Head of caudate nucleus (tissue), 42 donors: Measurements from ENCODE around the gene ANKRD28.
"Not testable (repeated sequence)": the region's sequence is repeated elsewhere in the genome, so short reads cannot be mapped to it uniquely, and the experiment has no call there.

Experiments used
- DNase-seq, 42 donors: peaks; one replicate each; pipeline versions ENCODE4 v3.0.0 to v3.0.0-alpha.2; 2020 to 2021; ENCODE audit warnings: mixed read lengths in 7 of 42
- intact Hi-C: fragments of 100-400 bp; cut with DNase I; formaldehyde crosslinking; loops from one replicate; pipeline ENCODE4 v1.15.0; 2022

ANKRD28 gene

GRCh38 chr3:15797642-15798303 lies at the start of gene ANKRD28:
TSS of gene ANKRD28 (minus strand) at chr3:15797979. CDS start at chr3:15796521, 1,458 bp downstream.
- intact Hi-C loops, result loop anchor here (5.0 kb wide), 1 partner anchor 165 kb away; no protein-coding TSS in a partner anchor
- peak in 11 of 42 donors; percentile 11 to 57 (median 38) for DNase-seq

- DNase-seq, result no peak
Observed at GRCh38 chr3:15847239-15847638, 49.5 kb upstream of the ANKRD28 start.

GRCh38 chr3:15846606-15847005 lies 48.8 kb upstream of the ANKRD28 start:
- intact Hi-C loops, result no loop called here
- no peak for DNase-seq

More at GRCh38 chr3:15847239-15847638, 49.5 kb upstream of the ANKRD28 start:
- intact Hi-C loops, result no loop called here

- no peak for DNase-seq
- intact Hi-C loops, result no loop called here
Observed at GRCh38 chr3:15845475-15845874, 47.7 kb upstream of the ANKRD28 start.

- peak in 2 of 42 donors; percentile 6 to 8 for DNase-seq
- intact Hi-C loops, result no loop called here
Observed at GRCh38 chr3:15844889-15845288, 47.1 kb upstream of the ANKRD28 start.

GRCh38 chr3:15841091-15841973 lies 43.6 kb upstream of the ANKRD28 start:
- DNase-seq, intact Hi-C loops: not testable (repeated sequence)

- DNase-seq, result no peak
- intact Hi-C loops, result no loop called here
Observed at GRCh38 chr3:15839568-15839967, 41.8 kb upstream of the ANKRD28 start.

- DNase-seq, result no peak
- intact Hi-C loops, result no loop called here
Observed at GRCh38 chr3:15831927-15832326, 34.1 kb upstream of the ANKRD28 start.

GRCh38 chr3:15825016-15825415 lies 27.2 kb upstream of the ANKRD28 start:
- intact Hi-C loops, result no loop called here
- DNase-seq, result no peak

GRCh38 chr3:15823092-15823491 lies 25.3 kb upstream of the ANKRD28 start:
- intact Hi-C loops, result loop anchor here (5.0 kb wide), 2 partner anchors 34 to 424 kb away; no protein-coding TSS in a partner anchor

GRCh38 chr3:15822281-15822680 lies 24.5 kb upstream of the ANKRD28 start:
- intact Hi-C loops, result loop anchor here (5.0 kb wide), 2 partner anchors 35 to 425 kb away; no protein-coding TSS in a partner anchor
- DNase-seq, result no peak

More at GRCh38 chr3:15823092-15823491, 25.3 kb upstream of the ANKRD28 start:
- no peak for DNase-seq

- intact Hi-C loops, result loop anchor here (5.0 kb wide), 2 partner anchors 36 to 426 kb away; no protein-coding TSS in a partner anchor
- DNase-seq, result no peak
Observed at GRCh38 chr3:15820911-15821310, 23.1 kb upstream of the ANKRD28 start.

- DNase-seq, result no peak
- intact Hi-C loops, result loop anchor here (10.0 kb wide), 1 partner anchor 265 kb away; no protein-coding TSS in a partner anchor
Observed at GRCh38 chr3:15819576-15819975, 21.8 kb upstream of the ANKRD28 start.

- no peak for DNase-seq
- intact Hi-C loops, result loop anchor here (10.0 kb wide), 1 partner anchor 266 kb away; no protein-coding TSS in a partner anchor
Observed at GRCh38 chr3:15819043-15819442, 21.3 kb upstream of the ANKRD28 start.

GRCh38 chr3:15815696-15816095 lies 17.9 kb upstream of the ANKRD28 start:
- intact Hi-C loops, result loop anchor here (10.0 kb wide), 1 partner anchor 269 kb away; no protein-coding TSS in a partner anchor
- DNase-seq, result no peak

GRCh38 chr3:15813079-15813478 lies 15.3 kb upstream of the ANKRD28 start:
- intact Hi-C loops, result loop anchor here (5.0 to 10.0 kb wide), 2 partner anchors 181 to 272 kb away; no protein-coding TSS in a partner anchor
- DNase-seq, result not testable (repeated sequence)

- intact Hi-C loops, result loop anchor here (5.0 to 10.0 kb wide), 2 partner anchors 180 to 273 kb away; no protein-coding TSS in a partner anchor
- DNase-seq, result no peak
Observed at GRCh38 chr3:15812183-15812582, 14.4 kb upstream of the ANKRD28 start.

GRCh38 chr3:15810702-15811101 lies 12.9 kb upstream of the ANKRD28 start:
- intact Hi-C loops, result loop anchor here (5.0 to 10.0 kb wide), 2 partner anchors 178 to 274 kb away; no protein-coding TSS in a partner anchor
- DNase-seq, result no peak

GRCh38 chr3:15809313-15809712 lies 11.5 kb upstream of the ANKRD28 start:
- intact Hi-C loops, result no loop called here

More at GRCh38 chr3:15809313-15809712, 11.5 kb upstream of the ANKRD28 start:
- no peak for DNase-seq
